NCI-H187 treated with DMSO at 0.1 percent for 48 hours (cell line): ENCODE data around the gene FRY.

Experiments used
- DNase-seq: peaks from one replicate; lab custom pipeline; 2025; lab: John Stamatoyannopoulos, UW

Gene FRY

DNA sequence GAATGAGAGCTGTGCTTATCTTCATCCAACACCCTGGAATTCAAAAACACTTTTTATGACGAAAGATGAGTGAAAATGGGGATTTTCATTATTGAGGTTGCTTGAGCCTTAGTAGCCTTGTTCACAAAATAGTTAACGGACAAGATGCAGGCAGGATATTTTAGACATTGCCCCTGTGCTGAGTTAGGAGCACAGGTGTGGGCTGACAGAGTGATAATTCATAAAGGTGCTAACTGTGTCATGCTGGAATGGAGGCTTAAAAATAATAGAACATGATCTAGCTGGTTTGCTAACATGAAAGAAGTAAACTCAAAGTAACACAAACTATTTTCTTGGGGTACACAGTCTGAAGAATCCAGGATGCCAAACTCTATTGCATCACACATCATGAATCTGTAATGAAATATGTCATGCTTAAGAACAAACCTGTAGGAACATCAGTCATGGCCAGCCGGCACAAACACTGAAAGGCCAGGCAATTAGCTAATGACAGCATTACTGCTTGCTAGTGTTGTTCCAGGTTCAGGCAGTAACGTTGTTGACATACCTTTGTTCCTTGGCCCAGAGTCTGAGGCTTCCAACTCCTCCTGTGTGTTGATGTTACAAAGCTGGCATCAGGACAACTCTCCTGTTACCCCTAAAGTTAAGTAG is 55.3 kb downstream of the FRY start:
- no peak for DNase-seq

GRCh38 chr13:32087955-32088747 is 56.6 kb downstream of the FRY start:
- no peak for DNase-seq

- no peak for DNase-seq
Observed at GRCh38 chr13:32092496-32092895, 60.9 kb downstream of the FRY start.

DNA sequence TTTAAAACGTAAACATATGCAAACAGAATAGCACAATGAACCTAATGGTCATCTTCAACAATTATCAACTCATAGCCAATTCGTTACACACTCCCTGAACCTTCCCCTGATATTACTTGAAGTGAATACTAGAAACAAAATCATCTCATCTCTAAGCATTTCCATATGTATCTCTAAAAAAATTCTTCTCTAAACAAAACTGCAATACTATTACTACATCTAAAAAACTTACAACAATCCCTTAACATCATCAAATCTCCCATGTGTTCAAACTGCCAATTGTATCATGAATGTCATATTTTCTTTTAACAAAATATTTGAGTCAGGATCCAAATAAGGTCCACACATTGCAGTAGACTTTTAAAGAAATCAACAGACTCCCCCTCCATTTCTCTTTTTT is 61.4 kb downstream of the FRY start:
- no peak for DNase-seq

- DNase-seq: no peak
Observed at GRCh38 chr13:32098272-32098671, 66.7 kb downstream of the FRY start.

DNA sequence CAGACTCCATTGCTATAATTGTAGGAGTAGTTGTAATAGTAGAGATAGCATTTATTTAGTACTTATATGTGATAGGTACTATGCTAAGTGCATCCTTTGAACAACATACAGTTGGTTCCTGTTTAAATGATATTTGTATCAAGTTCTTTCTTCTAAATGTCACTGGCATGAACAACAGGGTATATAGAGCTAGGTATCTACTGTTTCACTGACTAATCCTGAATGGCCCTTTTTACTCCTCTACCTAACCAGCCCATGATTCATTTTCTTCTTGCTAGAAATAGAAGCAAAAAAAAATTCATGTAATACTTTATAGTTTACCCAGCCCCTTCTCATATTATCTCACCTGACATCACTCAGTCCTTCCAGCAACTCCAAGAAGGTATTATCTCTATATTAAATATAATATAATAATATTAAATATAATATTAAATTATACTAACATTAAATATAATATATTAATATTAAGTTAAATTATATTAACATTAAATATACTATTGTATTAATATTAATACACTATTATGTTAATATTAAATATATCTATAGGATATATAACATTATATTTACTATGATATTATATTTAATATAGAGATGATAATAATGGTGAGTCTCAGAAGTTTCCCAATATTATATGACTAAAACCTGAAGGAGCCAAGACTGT is 74.2 kb downstream of the FRY start:
- no peak for DNase-seq

- no peak for DNase-seq
Observed at GRCh38 chr13:32107474-32107873, 75.9 kb downstream of the FRY start.

DNA sequence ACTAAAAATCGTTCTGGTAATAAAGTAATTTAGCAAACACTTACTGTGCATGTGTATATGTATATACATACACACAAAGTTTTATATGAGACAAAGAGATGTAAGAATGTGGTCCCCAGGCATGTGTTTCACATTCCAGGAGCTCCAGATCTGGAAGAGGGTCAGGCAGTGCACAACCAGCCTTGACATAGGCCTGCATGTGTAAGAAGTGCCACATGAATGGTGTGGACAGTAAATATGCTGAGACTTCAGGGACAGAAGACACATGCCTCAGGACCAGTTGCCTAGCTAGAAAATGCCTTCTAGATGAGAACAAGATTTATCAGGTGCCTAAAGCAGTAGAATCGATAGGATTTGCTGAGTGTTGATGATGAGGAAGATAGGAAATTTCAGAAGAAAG is 76.4 kb downstream of the FRY start:
- no peak for DNase-seq

DNA sequence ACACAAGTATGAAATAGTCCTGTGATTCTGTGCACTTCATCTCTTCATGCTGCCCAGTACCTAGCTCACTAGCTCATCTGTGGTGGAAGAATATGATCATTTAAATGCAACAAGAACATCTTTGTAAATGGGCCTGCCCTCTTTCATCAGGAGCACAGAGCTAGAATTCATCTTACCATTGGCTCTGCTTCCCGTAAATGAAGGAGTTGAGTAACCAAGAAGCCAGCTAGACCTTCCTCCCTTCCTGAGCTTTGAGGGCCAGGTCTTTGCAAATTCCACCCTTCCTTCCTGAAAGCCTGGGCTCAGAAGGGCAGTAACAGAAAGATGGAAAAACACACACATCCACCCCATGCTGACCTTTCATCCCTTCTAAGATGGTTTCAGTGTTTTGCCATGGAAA is 82.0 kb downstream of the FRY start:
- DNase-seq: no peak

GRCh38 chr13:32114284-32114950 is 82.8 kb downstream of the FRY start:
- no peak for DNase-seq

DNA sequence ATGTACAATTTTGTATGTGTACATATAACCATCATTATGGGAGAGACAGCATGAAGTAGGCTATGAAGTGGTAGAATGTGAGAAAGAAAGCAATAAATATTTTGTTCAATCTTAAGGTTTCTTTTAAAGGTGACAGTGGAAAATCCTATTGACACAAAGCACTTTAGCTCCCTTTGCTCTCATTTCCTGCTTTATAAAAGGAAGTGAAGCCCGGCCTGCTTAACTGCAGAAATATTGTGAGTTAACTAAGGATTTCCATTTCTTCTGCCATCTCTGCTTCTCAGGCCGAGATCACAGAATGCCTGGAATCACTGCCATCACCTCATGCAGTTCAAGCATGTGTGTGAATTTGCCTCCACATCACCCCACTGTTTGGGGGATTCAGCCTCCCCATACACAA is 83.5 kb downstream of the FRY start:
- DNase-seq: no peak

DNA sequence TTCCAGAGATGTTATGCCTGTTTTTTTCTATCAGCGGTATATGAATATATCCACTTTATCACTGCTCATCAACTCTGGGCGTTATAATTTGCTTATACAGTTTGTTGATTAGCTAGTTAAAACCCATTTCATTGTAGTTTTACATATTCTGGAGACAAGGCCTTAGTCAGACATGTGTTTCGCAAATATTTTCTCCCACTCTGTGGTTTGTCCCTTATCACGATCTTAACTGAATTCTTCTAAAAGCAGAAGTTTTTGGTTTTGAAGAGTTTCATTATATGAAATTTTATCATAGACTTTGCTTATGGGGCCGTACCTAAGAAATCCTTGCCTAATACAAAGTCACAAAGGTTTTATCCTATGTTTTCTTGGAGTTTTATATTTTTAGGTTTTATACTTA is 84.6 kb downstream of the FRY start:
- DNase-seq: no peak

DNA sequence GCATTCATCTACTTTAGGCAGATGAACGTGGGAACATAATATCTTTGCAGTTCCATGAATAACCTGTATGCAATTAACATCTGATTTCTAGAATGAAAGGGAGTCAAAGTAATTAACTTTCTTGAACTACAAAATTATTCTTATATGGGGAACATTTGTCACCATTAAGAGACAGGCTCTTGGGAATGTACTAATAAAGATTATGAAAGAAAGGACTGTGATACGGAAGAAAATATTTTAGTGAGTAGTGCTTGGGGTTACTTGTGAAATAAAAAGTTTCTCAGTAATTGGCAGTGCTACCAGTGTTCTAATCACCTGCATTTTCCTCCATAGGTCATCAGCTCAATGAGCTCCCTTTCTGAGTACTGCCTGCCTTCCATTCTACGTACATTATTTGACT is 85.4 kb downstream of the FRY start:
- DNase-seq: no peak

- no peak for DNase-seq
Observed at GRCh38 chr13:32117701-32118100, 86.1 kb downstream of the FRY start.

GRCh38 chr13:32121316-32121715 is 89.7 kb downstream of the FRY start:
- no peak for DNase-seq

DNA sequence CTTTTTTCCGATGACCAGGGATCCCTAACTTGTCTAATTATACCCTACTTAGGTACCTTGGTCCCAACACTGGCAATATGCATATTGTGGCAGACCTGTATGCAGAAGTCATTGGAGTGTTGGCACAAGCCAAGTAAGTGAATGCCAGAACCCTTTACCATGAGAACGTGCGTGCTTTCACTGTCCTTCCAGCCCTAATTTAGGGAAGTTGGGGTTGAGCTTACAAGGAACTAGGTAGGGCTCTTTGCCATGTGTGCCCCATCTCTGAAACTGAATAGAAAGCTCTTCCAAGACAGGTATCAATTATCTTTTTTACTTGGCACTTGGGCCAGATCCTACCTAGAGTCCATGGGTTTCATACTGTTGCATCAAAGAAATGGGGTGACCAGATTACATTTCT is 93.2 kb downstream of the FRY start:
- DNase-seq: no peak

DNA sequence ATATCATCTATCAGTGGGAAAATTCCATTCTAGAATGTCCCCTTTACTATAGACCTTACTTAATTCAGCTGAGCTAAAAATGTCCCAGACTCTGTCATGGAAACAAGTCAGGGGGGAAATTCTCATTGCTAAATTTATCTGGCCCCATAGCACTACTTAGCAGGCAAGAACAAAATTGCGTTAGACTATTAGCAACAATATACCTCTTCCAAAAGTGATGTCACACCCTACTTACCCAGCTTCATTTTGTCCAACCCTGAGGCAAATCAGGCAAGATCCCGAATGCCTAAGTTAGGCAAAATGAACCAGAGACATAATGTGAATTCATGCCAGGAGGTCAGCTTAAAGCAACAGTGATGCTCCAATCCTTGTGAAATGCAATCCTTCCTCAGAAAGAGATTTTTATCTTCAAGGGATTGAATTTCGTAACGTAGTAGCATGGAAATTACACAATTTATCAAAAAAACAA is 93.7 kb downstream of the FRY start:
- no peak for DNase-seq

DNA sequence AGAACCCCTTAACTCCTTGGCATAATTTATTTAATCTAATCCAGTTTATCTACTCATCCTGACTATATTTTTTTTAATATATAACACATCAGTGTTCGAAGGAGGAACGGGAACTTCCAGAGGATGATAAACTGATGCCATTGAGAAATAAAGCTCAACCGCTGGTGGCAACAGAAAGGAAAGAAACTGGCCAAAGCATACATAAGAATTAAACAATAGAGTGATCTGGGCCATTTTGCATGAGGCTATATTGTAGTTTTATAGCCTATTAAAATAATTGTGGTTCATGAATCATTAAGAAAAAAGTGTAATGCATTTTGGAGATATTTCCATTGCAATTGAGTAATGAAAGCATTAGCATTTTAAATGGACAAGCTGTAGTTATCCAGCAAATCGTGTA is 94.2 kb downstream of the FRY start:
- no peak for DNase-seq

GRCh38 chr13:32126278-32126677 is 94.7 kb downstream of the FRY start:
- DNase-seq: no peak

DNA sequence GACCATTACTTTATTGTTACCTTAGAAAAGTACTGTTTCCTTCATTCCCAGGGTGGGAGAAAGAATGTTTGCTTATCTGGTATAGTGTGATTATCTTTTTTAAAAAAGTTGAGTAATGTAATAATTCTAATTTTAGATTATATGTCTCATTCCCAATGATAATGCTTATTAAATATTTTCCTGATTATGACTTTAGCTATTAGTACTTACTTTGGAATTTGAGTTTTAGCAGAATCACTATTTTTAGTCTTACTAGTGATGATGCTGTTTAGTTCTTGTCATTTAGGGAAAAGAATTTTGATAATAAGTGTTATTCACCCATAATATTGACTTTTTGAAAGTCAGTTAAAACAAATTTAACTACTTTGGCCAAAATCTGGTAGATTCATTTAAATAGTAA is 95.2 kb downstream of the FRY start:
- no peak for DNase-seq

- DNase-seq: no peak
Observed at GRCh38 chr13:32127691-32128090, 96.1 kb downstream of the FRY start.

- DNase-seq: no peak
Observed at GRCh38 chr13:32134241-32135055, 102.9 kb downstream of the FRY start.
